DOHH2 (cell line): ENCODE data around the gene HHATL.

Experiments
- EZH2phosphoT487 ChIP-seq: fragments of 200-600 bp; sonication (generic); IDR thresholded peaks from 2 replicates; pipeline ENCODE4 v1.6.1; 2017; ENCODE audit warnings: borderline replicate concordance, mild to moderate bottlenecking, antibody characterized with exemption, low read length, moderate library complexity, mixed read lengths
- TF ChIP-seq, protein P1 (sequence below): fragments of 200-600 bp; sonication (generic); IDR thresholded peaks from one replicate; pipeline ENCODE4 v1.5.1; 2014; ENCODE audit warnings: antibody characterized with exemption, mild to moderate bottlenecking, low read depth, low read length; ENCODE audit not compliant: poor library complexity, severe bottlenecking

DNA sequence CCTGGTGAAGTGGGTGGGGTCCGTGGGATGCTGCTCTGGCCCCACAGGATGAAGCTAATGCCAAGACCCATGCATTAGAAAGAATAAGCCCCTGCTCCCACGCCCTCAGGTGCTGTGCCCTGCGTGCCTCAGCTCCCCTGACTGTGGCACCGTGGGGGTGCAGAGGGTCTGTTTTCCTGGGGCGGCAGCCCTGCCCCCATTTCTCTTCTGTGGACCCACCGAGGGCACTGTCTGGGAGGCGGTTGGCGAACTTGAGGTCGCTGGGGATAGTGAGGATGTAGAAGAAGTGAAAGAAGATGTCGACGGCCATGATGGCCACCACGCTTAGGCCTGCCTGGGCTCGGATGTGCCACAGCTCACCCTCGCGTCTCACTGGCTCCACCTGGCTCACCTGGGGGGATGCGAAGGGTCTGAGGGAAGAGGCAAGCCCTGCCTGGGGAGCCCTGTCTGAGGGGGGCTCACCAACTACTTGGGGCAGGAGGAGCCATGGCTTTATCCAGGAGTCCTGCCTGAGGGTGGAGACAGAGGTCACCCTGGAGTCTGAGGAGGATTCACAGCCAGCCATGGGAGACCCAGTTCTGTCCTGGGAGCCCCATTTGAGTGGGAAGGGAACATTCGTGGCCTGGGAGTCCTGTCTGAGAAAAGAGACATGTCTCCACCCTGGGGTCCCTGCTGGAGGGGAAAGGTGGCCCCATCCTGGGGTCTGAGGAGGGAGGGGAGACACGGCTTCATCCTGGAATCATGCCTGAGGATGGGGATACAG lies 5.1 kb downstream of the HHATL start:
- TF ChIP-seq, protein P1, sequence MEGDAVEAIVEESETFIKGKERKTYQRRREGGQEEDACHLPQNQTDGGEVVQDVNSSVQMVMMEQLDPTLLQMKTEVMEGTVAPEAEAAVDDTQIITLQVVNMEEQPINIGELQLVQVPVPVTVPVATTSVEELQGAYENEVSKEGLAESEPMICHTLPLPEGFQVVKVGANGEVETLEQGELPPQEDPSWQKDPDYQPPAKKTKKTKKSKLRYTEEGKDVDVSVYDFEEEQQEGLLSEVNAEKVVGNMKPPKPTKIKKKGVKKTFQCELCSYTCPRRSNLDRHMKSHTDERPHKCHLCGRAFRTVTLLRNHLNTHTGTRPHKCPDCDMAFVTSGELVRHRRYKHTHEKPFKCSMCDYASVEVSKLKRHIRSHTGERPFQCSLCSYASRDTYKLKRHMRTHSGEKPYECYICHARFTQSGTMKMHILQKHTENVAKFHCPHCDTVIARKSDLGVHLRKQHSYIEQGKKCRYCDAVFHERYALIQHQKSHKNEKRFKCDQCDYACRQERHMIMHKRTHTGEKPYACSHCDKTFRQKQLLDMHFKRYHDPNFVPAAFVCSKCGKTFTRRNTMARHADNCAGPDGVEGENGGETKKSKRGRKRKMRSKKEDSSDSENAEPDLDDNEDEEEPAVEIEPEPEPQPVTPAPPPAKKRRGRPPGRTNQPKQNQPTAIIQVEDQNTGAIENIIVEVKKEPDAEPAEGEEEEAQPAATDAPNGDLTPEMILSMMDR: no peak
- TF ChIP-seq EZH2phosphoT487: no peak
